Right ventricle myocardium inferior (tissue), 1 donor: ENCODE results near the gene WDR17. TPM values are rescaled to one million over a fixed set of nuclear protein-coding genes. Genes with fewer than 3 reads are reported as not detected.

Experiments
- ATAC-seq: fragments of 200-7000 bp; cut with Tn5 transposase; one replicate; pipeline ENCODE4 v1.9.1; 2020; ENCODE audit warnings: mild to moderate bottlenecking, moderate library complexity
- DNase-seq: peaks from one replicate; pipeline ENCODE4 v3.0.0; 2021; ENCODE audit errors: missing footprints
- intact Hi-C: fragments of 100-400 bp; cut with DNase I; formaldehyde crosslinking; loops from one replicate; pipeline ENCODE4 v1.11.0; 2022
- total RNA-seq: library from RNA; stranded (reverse); fragmentation: NEBNext Ultra II Directional; extraction: Animal tissue kit (Norgen Biotek cat#: 25700); gene quantifications from one replicate; pipeline ENCODE4 v1.2.1, GENCODE V29; 2021
- donor health status: DM: no; HTN: yes; CAD: no; lungs with severe emphysema.

WDR17 gene
- total RNA-seq, 1 donor from 2014 or later = 0.43 TPM

- intact Hi-C loops = no loop called here
- DNase-seq (no peak), ATAC-seq (no peak)
Measured at GRCh38 chr4:176222149-176222548, 156.5 kb downstream of the WDR17 start.

- DNase-seq (no peak), ATAC-seq (no peak)
- intact Hi-C loops = no loop called here
Measured at GRCh38 chr4:176223561-176223960, 157.9 kb downstream of the WDR17 start.

- ATAC-seq = no peak
- intact Hi-C loops = no loop called here
- no peak for DNase-seq
Measured at GRCh38 chr4:176226736-176227135, 161.1 kb downstream of the WDR17 start.

- intact Hi-C loops = no loop called here
- no peak for DNase-seq
- ATAC-seq = no peak
Measured at GRCh38 chr4:176229645-176230044, 164.0 kb downstream of the WDR17 start.

Other genes with a start within 250 kb of the WDR17 start
- gene SPATA4, start 129.7 kb downstream of the WDR17 start, total RNA-seq = not detected
- gene ASB5, start 203.4 kb downstream of the WDR17 start, total RNA-seq = 2.7 TPM